HCT116 (cell line): ENCODE results near the gene MAIP1. TPM values are rescaled to one million over a fixed set of nuclear protein-coding genes. Genes with fewer than 3 reads are reported as not detected.

Experiments used
- ATAC-seq: fragments of 200-7000 bp; cut with Tn5 transposase; 2 replicates; pipeline ENCODE4 v1.9.1; 2020; ENCODE audit warnings: mild to moderate bottlenecking, moderate library complexity
- BruUV-seq: library from RNA; stranded (reverse); fragments of 400-500 nt; replicated peaks from 2 replicates; lab custom pipeline; 2021; lab: Mats Ljungman, UMichigan
- CTCF ChIA-PET: fragments of 300-600 bp; sonication (Branson Sonifier 250); formaldehyde crosslinking; loops from one replicate; lab custom pipeline; 2021; ENCODE audit warnings: antibody characterized with exemption; lab: Charles Lee
- POLR2A ChIA-PET: fragments of 300-600, 350-600 bp; sonication (Branson Sonifier 250); formaldehyde crosslinking; loops from one replicate; lab custom pipeline; 2021; ENCODE audit warnings: antibody characterized with exemption; lab: Charles Lee
- RAD21 ChIA-PET, 2 experiments: fragments of 300-600 bp; sonication (Branson Sonifier 250); formaldehyde crosslinking; loops; one replicate each; lab custom pipeline; 2023; ENCODE audit warnings: low total read pairs in 2 of 2; ENCODE audit not compliant: uncharacterized antibody in 2 of 2, unreplicated experiment in 2 of 2, low non-redundant PET in 1 of 2; lab: Charles Lee
- DNase-seq: peaks from one replicate; pipeline ENCODE4 v3.0.0-alpha.2; 2010; ENCODE audit warnings: low read depth, low spot score
- H2AFZ ChIP-seq: fragments of 200-600 bp; shearing (Covaris generic), sonication (generic); 2 replicates; pipeline ENCODE4 v1.6.1; 2017; ENCODE audit warnings: low read depth, mixed run types, mixed read lengths, antibody characterized with exemption, low read length; ENCODE audit not compliant: poor library complexity, severe bottlenecking
- H3K27ac ChIP-seq: 2 replicates; pipeline ENCODE4 v1.5.1; 2012; ENCODE audit warnings: low read depth, low read length
- H3K27me3 ChIP-seq: fragments of 200-600 bp; sonication (generic); 2 replicates; pipeline ENCODE4 v1.6.1; 2016; ENCODE audit warnings: mixed run types, low read length, mixed read lengths; ENCODE audit not compliant: insufficient read depth
- H3K36me3 ChIP-seq, 2 experiments: fragments of 200-500 bp in 1 of 2; fragments of 200-600 bp in 1 of 2; sonication (Bioruptor generic) in 1 of 2; sonication (generic) in 1 of 2; 2 replicates each; pipeline versions ENCODE4 v1.5.1 to v1.6.1; 2014 to 2016; ENCODE audit warnings: low read length in 2 of 2, inconsistent platforms in 1 of 2, mixed read lengths in 1 of 2, mixed run types in 1 of 2; ENCODE audit not compliant: insufficient read depth in 2 of 2, control insufficient read depth in 1 of 2
- H3K4me1 ChIP-seq, 2 experiments: fragments of 200-600 bp in 1 of 2; sonication (generic) in 1 of 2; 2 replicates each; pipeline versions ENCODE4 v1.5.1 to v1.6.1; 2012 to 2017; ENCODE audit warnings: low read length in 2 of 2, inconsistent platforms in 1 of 2, mild to moderate bottlenecking in 1 of 2, mixed read lengths in 1 of 2, mixed run types in 1 of 2, moderate library complexity in 1 of 2; ENCODE audit not compliant: insufficient read depth in 2 of 2, control insufficient read depth in 1 of 2
- H3K4me2 ChIP-seq: fragments of 200-600 bp; sonication (generic); 2 replicates; pipeline ENCODE4 v1.6.1; 2017; ENCODE audit warnings: mixed run types, low read length, mixed read lengths
- H3K4me3 ChIP-seq, 2 experiments: fragments of 200-600 bp in 1 of 2; sonication (generic) in 1 of 2; replicated peaks in 1 of 2; 2 replicates each; pipeline ENCODE4 v1.5.1; 2011 to 2016; ENCODE audit warnings: low read length in 2 of 2, control low read depth in 1 of 2, low read depth in 1 of 2, mild to moderate bottlenecking in 1 of 2, mixed read lengths in 1 of 2, mixed run types in 1 of 2
- H3K79me2 ChIP-seq: fragments of 200-600 bp; sonication (generic); 2 replicates; pipeline ENCODE4 v1.6.1; 2017; ENCODE audit warnings: mild to moderate bottlenecking, mixed run types, low read length, moderate library complexity, mixed read lengths; ENCODE audit not compliant: insufficient read depth
- H3K9ac ChIP-seq: fragments of 200-600 bp; sonication (generic); 2 replicates; pipeline ENCODE4 v1.6.1; 2016; ENCODE audit warnings: low read length, mixed read lengths
- H3K9me2 ChIP-seq: fragments of 200-600 bp; sonication (generic), shearing (Covaris generic); 2 replicates; pipeline ENCODE4 v1.6.1; 2017; ENCODE audit warnings: mixed run types, mild to moderate bottlenecking, moderate library complexity; ENCODE audit not compliant: insufficient read depth
- H3K9me3 ChIP-seq, 2 experiments: fragments of 200-500 bp in 1 of 2; fragments of 200-600 bp in 1 of 2; sonication (Bioruptor generic) in 1 of 2; sonication (generic) in 1 of 2; 2 replicates each; pipeline ENCODE4 v1.6.1; 2014 to 2017; ENCODE audit warnings: low read length in 2 of 2, mixed read lengths in 2 of 2, inconsistent platforms in 1 of 2, low read depth in 1 of 2, mild to moderate bottlenecking in 1 of 2, mixed run types in 1 of 2, moderate library complexity in 1 of 2; ENCODE audit not compliant: control insufficient read depth in 1 of 2, insufficient read depth in 1 of 2
- H4K20me1 ChIP-seq: fragments of 200-600 bp; sonication (generic), shearing (Covaris generic); 2 replicates; pipeline ENCODE4 v1.6.1; 2017; ENCODE audit warnings: mixed run types, mild to moderate bottlenecking, moderate library complexity; ENCODE audit not compliant: insufficient read depth
- CBX3 ChIP-seq: IDR thresholded peaks from 2 replicates; pipeline ENCODE4 v1.6.1; 2012; ENCODE audit warnings: low read depth
- CEBPB ChIP-seq: IDR thresholded peaks from 2 replicates; pipeline ENCODE4 v1.6.1; 2012; ENCODE audit warnings: low read depth
- EGR1 ChIP-seq: IDR thresholded peaks from 2 replicates; pipeline ENCODE4 v1.6.1; 2012; ENCODE audit warnings: low read depth
- ELF1 ChIP-seq: IDR thresholded peaks from 2 replicates; pipeline ENCODE4 v1.6.1; 2012; ENCODE audit warnings: low read depth, borderline replicate concordance
- EZH2 ChIP-seq: fragments of 200-600 bp; sonication (generic); IDR thresholded peaks from 2 replicates; pipeline ENCODE4 v1.6.1; 2017; ENCODE audit warnings: antibody characterized with exemption, mixed run types
- EZH2phosphoT487 ChIP-seq: fragments of 200-600 bp; IDR thresholded peaks from 2 replicates; pipeline ENCODE4 v1.6.1; 2018; ENCODE audit warnings: antibody characterized with exemption, borderline replicate concordance
- FOSL1 ChIP-seq: IDR thresholded peaks from 2 replicates; pipeline ENCODE4 v1.6.1; 2012; ENCODE audit warnings: low read depth
- JUND ChIP-seq: IDR thresholded peaks from 2 replicates; pipeline ENCODE4 v1.6.1; 2012
- MAX ChIP-seq: IDR thresholded peaks from 2 replicates; pipeline ENCODE4 v1.6.1; 2012
- POLR2A ChIP-seq: IDR thresholded peaks from 2 replicates; pipeline ENCODE4 v1.7.0; 2011; ENCODE audit warnings: borderline replicate concordance; ENCODE audit not compliant: insufficient read depth, insufficient read length; ENCODE audit errors: extremely low read depth
- POLR2AphosphoS5 ChIP-seq: IDR thresholded peaks from 2 replicates; pipeline ENCODE4 v1.6.1; 2011; ENCODE audit warnings: mild to moderate bottlenecking, low read depth, low read length, moderate library complexity
- RAD21 ChIP-seq: IDR thresholded peaks from 2 replicates; pipeline ENCODE4 v1.6.1; 2012; ENCODE audit warnings: low read depth, mild to moderate bottlenecking
- REST ChIP-seq: IDR thresholded peaks from 2 replicates; pipeline ENCODE4 v1.6.1; 2012; ENCODE audit warnings: low read depth
- SIN3A ChIP-seq: IDR thresholded peaks from 2 replicates; pipeline ENCODE4 v1.6.1; 2012; ENCODE audit warnings: low read depth
- SRF ChIP-seq: IDR thresholded peaks from 2 replicates; pipeline ENCODE4 v1.6.1; 2012; ENCODE audit warnings: low read depth
- TCF7L2 ChIP-seq: IDR thresholded peaks from 2 replicates; pipeline ENCODE4 v1.7.0; 2011; ENCODE audit warnings: borderline replicate concordance, inconsistent platforms; ENCODE audit not compliant: insufficient read depth, insufficient read length; ENCODE audit errors: extremely low read depth
- ZBTB33 ChIP-seq: IDR thresholded peaks from 2 replicates; pipeline ENCODE4 v1.6.1; 2011; ENCODE audit warnings: mild to moderate bottlenecking, low read length, moderate library complexity; ENCODE audit not compliant: insufficient replicate concordance; ENCODE audit errors: extremely low read depth
- ZFX ChIP-seq: fragments of 450-650 bp; IDR thresholded peaks from 2 replicates; pipeline ENCODE4 v1.6.1; 2017
- intact Hi-C: fragments of 100-400 bp; cut with micrococcal nuclease; formaldehyde crosslinking; loops from 2 replicates; pipeline ENCODE4 v1.10.0; 2022
- total RNA-seq: library from RNA; stranded (reverse); gene quantifications from one replicate; pipeline ENCODE4 v1.2.1, GENCODE V29; 2021; ENCODE audit not compliant: unreplicated experiment

MAIP1 gene
- total RNA-seq, 1 experiment from 2014 or later, result 32.5 TPM

DNA sequence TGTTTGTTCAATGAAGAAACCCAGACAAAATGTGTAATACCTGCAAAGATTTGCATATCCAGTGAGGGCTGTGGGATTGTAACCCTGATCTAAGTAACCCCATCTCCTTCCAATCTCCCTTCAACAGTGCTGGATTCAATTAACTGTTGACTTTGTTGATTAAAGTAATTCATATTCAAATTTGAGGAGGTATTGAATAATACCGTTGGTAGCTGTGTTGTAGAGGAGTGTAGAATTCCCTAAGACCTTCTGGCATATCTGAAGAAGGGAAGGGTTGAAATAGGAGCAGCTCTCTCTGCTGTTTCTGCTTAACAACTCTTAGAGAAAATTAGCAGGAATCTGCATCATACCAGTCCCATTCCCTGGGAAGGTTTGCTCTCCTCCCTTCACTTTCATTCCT is 28.2 kb downstream of the MAIP1 start:
- no peak for TF ChIP-seq EGR1
- TF ChIP-seq POLR2A, result no peak
- no peak for TF ChIP-seq SIN3A
- TF ChIP-seq POLR2AphosphoS5, result no peak
- no peak for TF ChIP-seq RAD21
- TF ChIP-seq CBX3, result no peak
- TF ChIP-seq ELF1, result no peak
- no peak for TF ChIP-seq FOSL1
- no peak for TF ChIP-seq EZH2phosphoT487
- no peak for TF ChIP-seq JUND
- no peak for TF ChIP-seq EZH2
- no peak for TF ChIP-seq CEBPB
- TF ChIP-seq ZFX, result no peak
- TF ChIP-seq SRF, result no peak
- TF ChIP-seq ZBTB33, result no peak
- TF ChIP-seq REST, result no peak
- TF ChIP-seq TCF7L2, result no peak
- no peak for TF ChIP-seq MAX
- peaks cover under 1 to 19% of the 10 kb centered on the region in 2 experiments; a peak in 3 of 4 replicates for H3K4me1 ChIP-seq
- intact Hi-C loops, result no loop called here
- no TSS peak for BruUV-seq
- no peaks in the 10 kb centered on the region for H3K27me3 ChIP-seq
- ChIA-PET RAD21 (no interaction called here), CTCF (interaction anchor here (4.5 kb wide), 1 partner anchor 499 kb away, joined by 60 read pairs; no protein-coding TSS in a partner anchor), POLR2A (no interaction called here)
- ATAC-seq (no peak), DNase-seq (no peak)
- H3K36me3 ChIP-seq, result no peaks in the 10 kb centered on the region
- H3K79me2 ChIP-seq, result no peaks in the 10 kb centered on the region
- H3K9me3 ChIP-seq, result no peaks in the 10 kb centered on the region
- no peak overlapping the region for H3K27ac ChIP-seq
- no peaks in the 10 kb centered on the region for H4K20me1 ChIP-seq
- no peak overlapping the region for H3K9ac ChIP-seq
- H3K4me3 ChIP-seq, result no peak overlapping the region
- no peaks in the 10 kb centered on the region for H3K9me2 ChIP-seq
- no peak overlapping the region for H3K4me2 ChIP-seq
- H2AFZ ChIP-seq, result no peak overlapping the region
